Uterus (tissue), 2 donors: ENCODE measurements around the gene CYB561.

Source experiments
- POLR2A ChIP-seq, 2 donors: fragments of 450-650 bp; IDR thresholded peaks; one replicate each; pipeline ENCODE4 v1.6.1; 2016; ENCODE audit warnings: antibody characterized with exemption in 2 of 2, mild to moderate bottlenecking in 1 of 2, moderate library complexity in 1 of 2
- TF ChIP-seq, protein P1 (sequence below), 4 experiments: fragments of 200-600 bp in 2 of 4; fragments of 450-650 bp in 2 of 4; sonication (generic) in 2 of 4; IDR thresholded peaks; one replicate each; pipeline ENCODE4 v1.5.1; 2016 to 2019; ENCODE audit warnings: antibody characterized with exemption in 4 of 4, mild to moderate bottlenecking in 2 of 4, moderate library complexity in 1 of 4

DNA sequence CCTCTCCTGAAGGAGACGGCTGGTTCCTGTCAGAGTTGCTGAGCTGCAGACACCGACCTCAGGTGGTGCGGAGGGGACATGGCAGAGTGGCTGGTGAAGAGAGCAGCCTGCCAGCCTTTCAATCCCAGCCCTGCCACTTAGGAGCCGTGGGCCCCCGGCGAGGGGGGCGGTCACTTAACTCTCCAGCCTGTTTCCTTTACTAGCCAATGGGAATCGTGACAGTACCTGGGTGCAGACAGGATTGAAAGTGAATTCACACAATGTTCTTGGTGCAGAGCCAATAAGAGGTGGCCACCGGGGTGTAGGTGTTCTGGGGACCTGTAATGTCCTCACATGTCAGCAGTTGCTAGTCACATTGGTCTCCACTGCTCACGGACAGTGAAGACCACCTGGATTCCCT is 44.2 kb upstream of the CYB561 start:
- TF ChIP-seq, protein P1, sequence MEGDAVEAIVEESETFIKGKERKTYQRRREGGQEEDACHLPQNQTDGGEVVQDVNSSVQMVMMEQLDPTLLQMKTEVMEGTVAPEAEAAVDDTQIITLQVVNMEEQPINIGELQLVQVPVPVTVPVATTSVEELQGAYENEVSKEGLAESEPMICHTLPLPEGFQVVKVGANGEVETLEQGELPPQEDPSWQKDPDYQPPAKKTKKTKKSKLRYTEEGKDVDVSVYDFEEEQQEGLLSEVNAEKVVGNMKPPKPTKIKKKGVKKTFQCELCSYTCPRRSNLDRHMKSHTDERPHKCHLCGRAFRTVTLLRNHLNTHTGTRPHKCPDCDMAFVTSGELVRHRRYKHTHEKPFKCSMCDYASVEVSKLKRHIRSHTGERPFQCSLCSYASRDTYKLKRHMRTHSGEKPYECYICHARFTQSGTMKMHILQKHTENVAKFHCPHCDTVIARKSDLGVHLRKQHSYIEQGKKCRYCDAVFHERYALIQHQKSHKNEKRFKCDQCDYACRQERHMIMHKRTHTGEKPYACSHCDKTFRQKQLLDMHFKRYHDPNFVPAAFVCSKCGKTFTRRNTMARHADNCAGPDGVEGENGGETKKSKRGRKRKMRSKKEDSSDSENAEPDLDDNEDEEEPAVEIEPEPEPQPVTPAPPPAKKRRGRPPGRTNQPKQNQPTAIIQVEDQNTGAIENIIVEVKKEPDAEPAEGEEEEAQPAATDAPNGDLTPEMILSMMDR (IDR thresholded peaks at IDR 0.05), result no peak
- no peak for TF ChIP-seq POLR2A (IDR thresholded peaks at IDR 0.05)
